Measurements from ENCODE around the gene BABAM2. TPM values are rescaled to one million over a fixed set of nuclear protein-coding genes. Genes with fewer than 3 reads are reported as not detected.

The BABAM2 gene
- total and polyA plus RNA-seq, 2 experiments from 2014 or later, result 17.8 to 21.5 TPM

DNA sequence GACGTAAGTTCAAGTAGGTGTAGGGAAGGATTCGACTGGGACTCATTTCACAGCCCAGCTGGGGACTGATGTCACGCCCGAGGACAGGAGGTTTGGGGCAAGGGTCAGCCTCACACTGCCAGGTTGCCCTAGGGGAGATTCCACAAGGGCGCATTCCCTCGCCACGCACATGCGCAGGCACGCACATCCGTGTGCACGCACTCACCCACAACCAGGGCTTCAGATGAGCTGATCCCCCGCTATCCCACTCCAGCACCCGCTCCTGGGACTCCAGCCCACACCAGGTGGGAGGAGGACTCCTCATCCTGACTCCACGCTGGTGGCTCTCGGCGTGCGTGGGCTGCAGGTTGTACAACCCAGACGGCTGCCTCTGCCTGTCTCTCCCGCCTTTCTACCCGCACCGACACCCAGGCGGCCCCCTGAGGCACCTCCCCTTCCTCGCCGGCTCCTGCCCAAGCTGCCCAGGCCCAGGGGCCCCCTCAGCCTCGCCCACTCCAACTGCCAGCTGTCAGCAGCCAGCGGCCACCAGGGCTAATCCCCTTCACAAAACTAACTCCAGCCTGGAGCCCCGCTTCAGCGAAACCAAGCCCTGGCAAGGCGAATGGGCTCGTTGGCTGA lies 454.3 kb downstream of the BABAM2 start:
- H3K79me2 ChIP-seq (replicated peaks; ENCODE audit: insufficient read depth), result no peaks in the 10 kb centered on the region
- no peak overlapping the region for H3K4me3 ChIP-seq
- TF ChIP-seq CREB1 (CRISPR knock-in tag; IDR thresholded peaks at IDR 0.05; ENCODE audit: low read depth) (no peak), POLR2AphosphoS5 (IDR thresholded peaks at IDR 0.05; ENCODE audit: low read depth) (no peak), JUNB (IDR thresholded peaks at IDR 0.05; ENCODE audit: unreplicated experiment) (no peak), ZNF114 (CRISPR knock-in tag; IDR thresholded peaks at IDR 0.05) (no peak), EZH2phosphoT487 (IDR thresholded peaks at IDR 0.05; ENCODE audit: unreplicated experiment) (no peak), EZH2 (IDR thresholded peaks at IDR 0.05; ENCODE audit: low read depth, unreplicated experiment) (no peak), ZNF331 (CRISPR knock-in tag; IDR thresholded peaks at IDR 0.05; ENCODE audit: low read depth) (no peak), NANOG (IDR thresholded peaks at IDR 0.05; ENCODE audit: borderline replicate concordance) (no peak), STAT1 (IDR thresholded peaks at IDR 0.05; ENCODE audit: unreplicated experiment) (no peak)
- TF ChIP-seq, protein P1, sequence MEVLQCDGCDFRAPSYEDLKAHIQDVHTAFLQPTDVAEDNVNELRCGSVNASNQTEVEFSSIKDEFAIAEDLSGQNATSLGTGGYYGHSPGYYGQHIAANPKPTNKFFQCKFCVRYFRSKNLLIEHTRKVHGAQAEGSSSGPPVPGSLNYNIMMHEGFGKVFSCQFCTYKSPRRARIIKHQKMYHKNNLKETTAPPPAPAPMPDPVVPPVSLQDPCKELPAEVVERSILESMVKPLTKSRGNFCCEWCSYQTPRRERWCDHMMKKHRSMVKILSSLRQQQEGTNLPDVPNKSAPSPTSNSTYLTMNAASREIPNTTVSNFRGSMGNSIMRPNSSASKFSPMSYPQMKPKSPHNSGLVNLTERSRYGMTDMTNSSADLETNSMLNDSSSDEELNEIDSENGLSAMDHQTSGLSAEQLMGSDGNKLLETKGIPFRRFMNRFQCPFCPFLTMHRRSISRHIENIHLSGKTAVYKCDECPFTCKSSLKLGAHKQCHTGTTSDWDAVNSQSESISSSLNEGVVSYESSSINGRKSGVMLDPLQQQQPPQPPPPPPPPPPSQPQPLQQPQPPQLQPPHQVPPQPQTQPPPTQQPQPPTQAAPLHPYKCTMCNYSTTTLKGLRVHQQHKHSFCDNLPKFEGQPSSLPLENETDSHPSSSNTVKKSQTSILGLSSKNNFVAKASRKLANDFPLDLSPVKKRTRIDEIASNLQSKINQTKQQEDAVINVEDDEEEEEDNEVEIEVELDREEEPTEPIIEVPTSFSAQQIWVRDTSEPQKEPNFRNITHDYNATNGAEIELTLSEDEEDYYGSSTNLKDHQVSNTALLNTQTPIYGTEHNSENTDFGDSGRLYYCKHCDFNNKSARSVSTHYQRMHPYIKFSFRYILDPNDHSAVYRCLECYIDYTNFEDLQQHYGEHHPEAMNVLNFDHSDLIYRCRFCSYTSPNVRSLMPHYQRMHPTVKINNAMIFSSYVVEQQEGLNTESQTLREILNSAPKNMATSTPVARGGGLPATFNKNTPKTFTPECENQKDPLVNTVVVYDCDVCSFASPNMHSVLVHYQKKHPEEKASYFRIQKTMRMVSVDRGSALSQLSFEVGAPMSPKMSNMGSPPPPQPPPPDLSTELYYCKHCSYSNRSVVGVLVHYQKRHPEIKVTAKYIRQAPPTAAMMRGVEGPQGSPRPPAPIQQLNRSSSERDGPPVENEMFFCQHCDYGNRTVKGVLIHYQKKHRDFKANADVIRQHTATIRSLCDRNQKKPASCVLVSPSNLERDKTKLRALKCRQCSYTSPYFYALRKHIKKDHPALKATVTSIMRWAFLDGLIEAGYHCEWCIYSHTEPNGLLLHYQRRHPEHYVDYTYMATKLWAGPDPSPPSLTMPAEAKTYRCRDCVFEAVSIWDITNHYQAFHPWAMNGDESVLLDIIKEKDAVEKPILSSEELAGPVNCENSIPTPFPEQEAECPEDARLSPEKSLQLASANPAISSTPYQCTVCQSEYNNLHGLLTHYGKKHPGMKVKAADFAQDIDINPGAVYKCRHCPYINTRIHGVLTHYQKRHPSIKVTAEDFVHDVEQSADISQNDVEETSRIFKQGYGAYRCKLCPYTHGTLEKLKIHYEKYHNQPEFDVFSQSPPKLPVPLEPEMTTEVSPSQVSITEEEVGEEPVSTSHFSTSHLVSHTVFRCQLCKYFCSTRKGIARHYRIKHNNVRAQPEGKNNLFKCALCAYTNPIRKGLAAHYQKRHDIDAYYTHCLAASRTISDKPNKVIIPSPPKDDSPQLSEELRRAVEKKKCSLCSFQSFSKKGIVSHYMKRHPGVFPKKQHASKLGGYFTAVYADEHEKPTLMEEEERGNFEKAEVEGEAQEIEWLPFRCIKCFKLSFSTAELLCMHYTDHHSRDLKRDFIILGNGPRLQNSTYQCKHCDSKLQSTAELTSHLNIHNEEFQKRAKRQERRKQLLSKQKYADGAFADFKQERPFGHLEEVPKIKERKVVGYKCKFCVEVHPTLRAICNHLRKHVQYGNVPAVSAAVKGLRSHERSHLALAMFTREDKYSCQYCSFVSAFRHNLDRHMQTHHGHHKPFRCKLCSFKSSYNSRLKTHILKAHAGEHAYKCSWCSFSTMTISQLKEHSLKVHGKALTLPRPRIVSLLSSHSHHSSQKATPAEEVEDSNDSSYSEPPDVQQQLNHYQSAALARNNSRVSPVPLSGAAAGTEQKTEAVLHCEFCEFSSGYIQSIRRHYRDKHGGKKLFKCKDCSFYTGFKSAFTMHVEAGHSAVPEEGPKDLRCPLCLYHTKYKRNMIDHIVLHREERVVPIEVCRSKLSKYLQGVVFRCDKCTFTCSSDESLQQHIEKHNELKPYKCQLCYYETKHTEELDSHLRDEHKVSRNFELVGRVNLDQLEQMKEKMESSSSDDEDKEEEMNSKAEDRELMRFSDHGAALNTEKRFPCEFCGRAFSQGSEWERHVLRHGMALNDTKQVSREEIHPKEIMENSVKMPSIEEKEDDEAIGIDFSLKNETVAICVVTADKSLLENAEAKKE (CRISPR knock-in tag; IDR thresholded peaks at IDR 0.05), result no peak
- TF ChIP-seq, protein P2, sequence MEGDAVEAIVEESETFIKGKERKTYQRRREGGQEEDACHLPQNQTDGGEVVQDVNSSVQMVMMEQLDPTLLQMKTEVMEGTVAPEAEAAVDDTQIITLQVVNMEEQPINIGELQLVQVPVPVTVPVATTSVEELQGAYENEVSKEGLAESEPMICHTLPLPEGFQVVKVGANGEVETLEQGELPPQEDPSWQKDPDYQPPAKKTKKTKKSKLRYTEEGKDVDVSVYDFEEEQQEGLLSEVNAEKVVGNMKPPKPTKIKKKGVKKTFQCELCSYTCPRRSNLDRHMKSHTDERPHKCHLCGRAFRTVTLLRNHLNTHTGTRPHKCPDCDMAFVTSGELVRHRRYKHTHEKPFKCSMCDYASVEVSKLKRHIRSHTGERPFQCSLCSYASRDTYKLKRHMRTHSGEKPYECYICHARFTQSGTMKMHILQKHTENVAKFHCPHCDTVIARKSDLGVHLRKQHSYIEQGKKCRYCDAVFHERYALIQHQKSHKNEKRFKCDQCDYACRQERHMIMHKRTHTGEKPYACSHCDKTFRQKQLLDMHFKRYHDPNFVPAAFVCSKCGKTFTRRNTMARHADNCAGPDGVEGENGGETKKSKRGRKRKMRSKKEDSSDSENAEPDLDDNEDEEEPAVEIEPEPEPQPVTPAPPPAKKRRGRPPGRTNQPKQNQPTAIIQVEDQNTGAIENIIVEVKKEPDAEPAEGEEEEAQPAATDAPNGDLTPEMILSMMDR (conservative IDR thresholded peaks at IDR 0.05; ENCODE audit: low read depth in 2 of 2), result no peak
- TF ChIP-seq, protein P3, sequence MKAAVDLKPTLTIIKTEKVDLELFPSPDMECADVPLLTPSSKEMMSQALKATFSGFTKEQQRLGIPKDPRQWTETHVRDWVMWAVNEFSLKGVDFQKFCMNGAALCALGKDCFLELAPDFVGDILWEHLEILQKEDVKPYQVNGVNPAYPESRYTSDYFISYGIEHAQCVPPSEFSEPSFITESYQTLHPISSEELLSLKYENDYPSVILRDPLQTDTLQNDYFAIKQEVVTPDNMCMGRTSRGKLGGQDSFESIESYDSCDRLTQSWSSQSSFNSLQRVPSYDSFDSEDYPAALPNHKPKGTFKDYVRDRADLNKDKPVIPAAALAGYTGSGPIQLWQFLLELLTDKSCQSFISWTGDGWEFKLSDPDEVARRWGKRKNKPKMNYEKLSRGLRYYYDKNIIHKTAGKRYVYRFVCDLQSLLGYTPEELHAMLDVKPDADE (IDR thresholded peaks at IDR 0.05), result no peak
- TF ChIP-seq, protein P4, sequence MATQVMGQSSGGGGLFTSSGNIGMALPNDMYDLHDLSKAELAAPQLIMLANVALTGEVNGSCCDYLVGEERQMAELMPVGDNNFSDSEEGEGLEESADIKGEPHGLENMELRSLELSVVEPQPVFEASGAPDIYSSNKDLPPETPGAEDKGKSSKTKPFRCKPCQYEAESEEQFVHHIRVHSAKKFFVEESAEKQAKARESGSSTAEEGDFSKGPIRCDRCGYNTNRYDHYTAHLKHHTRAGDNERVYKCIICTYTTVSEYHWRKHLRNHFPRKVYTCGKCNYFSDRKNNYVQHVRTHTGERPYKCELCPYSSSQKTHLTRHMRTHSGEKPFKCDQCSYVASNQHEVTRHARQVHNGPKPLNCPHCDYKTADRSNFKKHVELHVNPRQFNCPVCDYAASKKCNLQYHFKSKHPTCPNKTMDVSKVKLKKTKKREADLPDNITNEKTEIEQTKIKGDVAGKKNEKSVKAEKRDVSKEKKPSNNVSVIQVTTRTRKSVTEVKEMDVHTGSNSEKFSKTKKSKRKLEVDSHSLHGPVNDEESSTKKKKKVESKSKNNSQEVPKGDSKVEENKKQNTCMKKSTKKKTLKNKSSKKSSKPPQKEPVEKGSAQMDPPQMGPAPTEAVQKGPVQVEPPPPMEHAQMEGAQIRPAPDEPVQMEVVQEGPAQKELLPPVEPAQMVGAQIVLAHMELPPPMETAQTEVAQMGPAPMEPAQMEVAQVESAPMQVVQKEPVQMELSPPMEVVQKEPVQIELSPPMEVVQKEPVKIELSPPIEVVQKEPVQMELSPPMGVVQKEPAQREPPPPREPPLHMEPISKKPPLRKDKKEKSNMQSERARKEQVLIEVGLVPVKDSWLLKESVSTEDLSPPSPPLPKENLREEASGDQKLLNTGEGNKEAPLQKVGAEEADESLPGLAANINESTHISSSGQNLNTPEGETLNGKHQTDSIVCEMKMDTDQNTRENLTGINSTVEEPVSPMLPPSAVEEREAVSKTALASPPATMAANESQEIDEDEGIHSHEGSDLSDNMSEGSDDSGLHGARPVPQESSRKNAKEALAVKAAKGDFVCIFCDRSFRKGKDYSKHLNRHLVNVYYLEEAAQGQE (IDR thresholded peaks at IDR 0.05; ENCODE audit: unreplicated experiment), result no peak
- H3K27me3 ChIP-seq (ENCODE audit: insufficient read depth), result no peaks in the 10 kb centered on the region
- no peaks in the 10 kb centered on the region for H4K20me1 ChIP-seq (replicated peaks; ENCODE audit: insufficient read depth)
- DNase-seq (ENCODE audit: low spot score) (no peak), ATAC-seq (no peak)
- Mint-ChIP-seq H3K4me1 (peaks cover 20% of the 10 kb centered on the region), H3K27me3 (ENCODE audit: insufficient read depth, low read depth, poor library complexity) (peaks cover 4% of the 10 kb centered on the region), H3K36me3 (ENCODE audit: low read depth) (no peaks in the 10 kb centered on the region), H3K9me3 (no peaks in the 10 kb centered on the region), H3K27ac (no peak overlapping the region), H3K4me3 (no peak overlapping the region)
- no peaks in the 10 kb centered on the region for H3K9me2 ChIP-seq (ENCODE audit: insufficient read depth)
- H2AFZ ChIP-seq, result no peak overlapping the region; the same call in 1 of the 2 replicates
- peaks cover 8% of the 10 kb centered on the region for H3K4me1 ChIP-seq (ENCODE audit: insufficient read depth)
- no peak overlapping the region for H3K4me2 ChIP-seq
- H3K36me3 ChIP-seq (ENCODE audit: insufficient read depth), result no peaks in the 10 kb centered on the region
- H3F3A ChIP-seq (replicated peaks; ENCODE audit: low read depth), result no peaks in the 10 kb centered on the region
- H3K27ac ChIP-seq (ENCODE audit: low read depth), result no peak overlapping the region
